ENCODE measurements around the gene HEMK1.

The HEMK1 gene

DNA sequence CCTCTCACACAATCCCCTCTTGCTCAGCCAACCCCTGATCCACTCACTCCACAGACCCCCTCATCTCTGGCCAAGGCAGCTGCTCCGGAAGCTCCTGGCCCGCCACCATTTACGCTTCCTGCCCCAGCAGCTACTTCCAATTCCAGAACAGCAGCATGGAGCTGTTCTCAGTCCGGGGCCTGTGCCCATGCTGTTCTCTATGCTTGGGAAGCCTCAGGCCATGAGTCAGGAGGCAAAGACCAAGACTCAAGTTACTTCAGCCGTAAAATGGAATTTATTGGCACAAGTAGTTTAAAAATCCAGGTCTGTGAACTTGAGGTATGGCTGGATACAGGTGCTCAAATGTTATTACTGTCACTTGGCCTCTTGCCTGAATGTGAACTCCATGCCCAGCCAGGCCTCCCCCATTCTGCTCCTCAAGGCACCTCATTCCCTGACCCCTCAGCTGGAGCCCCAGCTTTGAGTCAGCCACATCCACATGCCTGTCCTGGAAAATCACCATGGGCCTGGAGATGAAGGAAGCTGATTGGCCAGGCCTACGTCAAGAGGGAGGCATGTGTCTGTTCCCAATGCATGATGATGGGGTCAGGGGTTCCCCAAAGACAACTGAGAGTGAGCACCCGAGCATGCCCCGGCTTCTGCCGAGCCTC is 34.5 kb upstream of the HEMK1 start:
- no peaks in the 10 kb centered on the region for H3K36me3 ChIP-seq (ENCODE audit: insufficient read depth)
- H3K27me3 ChIP-seq (ENCODE audit: insufficient read depth, low read depth): peaks cover 61% of the 10 kb centered on the region
- no peak overlapping the region for H2AFZ ChIP-seq (ENCODE audit: low read depth)
- H3K79me2 ChIP-seq (ENCODE audit: insufficient read depth, low read depth): no peaks in the 10 kb centered on the region
- H3K27ac ChIP-seq: no peak overlapping the region
- TF ChIP-seq, protein P1, sequence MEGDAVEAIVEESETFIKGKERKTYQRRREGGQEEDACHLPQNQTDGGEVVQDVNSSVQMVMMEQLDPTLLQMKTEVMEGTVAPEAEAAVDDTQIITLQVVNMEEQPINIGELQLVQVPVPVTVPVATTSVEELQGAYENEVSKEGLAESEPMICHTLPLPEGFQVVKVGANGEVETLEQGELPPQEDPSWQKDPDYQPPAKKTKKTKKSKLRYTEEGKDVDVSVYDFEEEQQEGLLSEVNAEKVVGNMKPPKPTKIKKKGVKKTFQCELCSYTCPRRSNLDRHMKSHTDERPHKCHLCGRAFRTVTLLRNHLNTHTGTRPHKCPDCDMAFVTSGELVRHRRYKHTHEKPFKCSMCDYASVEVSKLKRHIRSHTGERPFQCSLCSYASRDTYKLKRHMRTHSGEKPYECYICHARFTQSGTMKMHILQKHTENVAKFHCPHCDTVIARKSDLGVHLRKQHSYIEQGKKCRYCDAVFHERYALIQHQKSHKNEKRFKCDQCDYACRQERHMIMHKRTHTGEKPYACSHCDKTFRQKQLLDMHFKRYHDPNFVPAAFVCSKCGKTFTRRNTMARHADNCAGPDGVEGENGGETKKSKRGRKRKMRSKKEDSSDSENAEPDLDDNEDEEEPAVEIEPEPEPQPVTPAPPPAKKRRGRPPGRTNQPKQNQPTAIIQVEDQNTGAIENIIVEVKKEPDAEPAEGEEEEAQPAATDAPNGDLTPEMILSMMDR (conservative IDR thresholded peaks at IDR 0.05; ENCODE audit: low read depth, low read length): no peak
- H3K4me2 ChIP-seq: no peak overlapping the region
- no peaks in the 10 kb centered on the region for H4K20me1 ChIP-seq (ENCODE audit: insufficient read depth)
- H3K9ac ChIP-seq: no peak overlapping the region
- H3K4me1 ChIP-seq (ENCODE audit: low read depth, poor library complexity, severe bottlenecking): no peaks in the 10 kb centered on the region
- no peak overlapping the region for H3K4me3 ChIP-seq (IDR thresholded peaks at IDR 0.05; ENCODE audit: insufficient read depth, low read depth, low read length)

DNA sequence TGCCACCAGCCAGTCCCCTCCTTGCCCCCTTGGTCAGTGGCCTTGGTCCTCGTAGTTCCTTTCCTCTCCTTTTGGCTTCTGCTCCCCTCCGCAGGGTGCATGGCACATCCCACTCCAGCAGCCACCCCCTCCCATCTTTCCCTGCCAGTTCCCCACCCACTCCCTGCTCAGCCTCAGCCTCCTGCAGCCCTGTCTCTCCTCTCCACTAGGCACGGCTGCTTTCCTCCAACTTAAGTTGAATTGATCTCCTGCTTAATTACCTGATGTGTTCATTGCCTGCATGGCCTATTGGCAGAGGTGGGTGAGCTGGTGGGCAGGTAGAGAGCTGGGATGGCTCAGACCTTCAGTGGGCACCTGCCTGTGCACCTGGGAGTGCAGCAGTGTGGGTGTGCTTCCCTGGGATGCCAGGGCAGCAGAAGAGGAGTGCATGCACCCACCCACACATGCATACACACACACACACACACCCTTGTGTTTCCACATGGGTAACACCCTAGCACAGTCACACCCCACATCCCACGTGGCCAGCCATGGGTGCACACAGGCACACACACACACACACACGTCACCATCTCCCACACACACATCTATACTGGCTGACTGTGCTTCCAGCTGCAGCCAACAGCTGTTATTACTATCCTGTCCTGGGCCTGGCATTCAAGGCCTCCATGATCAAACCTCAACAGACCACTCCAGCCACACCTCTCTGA is 32.7 kb upstream of the HEMK1 start:
- no peak overlapping the region for H2AFZ ChIP-seq (ENCODE audit: low read depth)
- no peaks in the 10 kb centered on the region for H3K4me1 ChIP-seq (ENCODE audit: low read depth, poor library complexity, severe bottlenecking)
- H3K27ac ChIP-seq: no peak overlapping the region
- no peaks in the 10 kb centered on the region for H4K20me1 ChIP-seq (ENCODE audit: insufficient read depth)
- no peaks in the 10 kb centered on the region for H3K79me2 ChIP-seq (ENCODE audit: insufficient read depth, low read depth)
- TF ChIP-seq, protein P1 (conservative IDR thresholded peaks at IDR 0.05; ENCODE audit: low read depth, low read length): no peak
- H3K27me3 ChIP-seq (ENCODE audit: insufficient read depth, low read depth): peaks cover 53% of the 10 kb centered on the region
- H3K4me2 ChIP-seq: no peak overlapping the region
- no peaks in the 10 kb centered on the region for H3K36me3 ChIP-seq (ENCODE audit: insufficient read depth)
- H3K4me3 ChIP-seq (IDR thresholded peaks at IDR 0.05; ENCODE audit: insufficient read depth, low read depth, low read length): no peak overlapping the region
- H3K9ac ChIP-seq: no peak overlapping the region

DNA sequence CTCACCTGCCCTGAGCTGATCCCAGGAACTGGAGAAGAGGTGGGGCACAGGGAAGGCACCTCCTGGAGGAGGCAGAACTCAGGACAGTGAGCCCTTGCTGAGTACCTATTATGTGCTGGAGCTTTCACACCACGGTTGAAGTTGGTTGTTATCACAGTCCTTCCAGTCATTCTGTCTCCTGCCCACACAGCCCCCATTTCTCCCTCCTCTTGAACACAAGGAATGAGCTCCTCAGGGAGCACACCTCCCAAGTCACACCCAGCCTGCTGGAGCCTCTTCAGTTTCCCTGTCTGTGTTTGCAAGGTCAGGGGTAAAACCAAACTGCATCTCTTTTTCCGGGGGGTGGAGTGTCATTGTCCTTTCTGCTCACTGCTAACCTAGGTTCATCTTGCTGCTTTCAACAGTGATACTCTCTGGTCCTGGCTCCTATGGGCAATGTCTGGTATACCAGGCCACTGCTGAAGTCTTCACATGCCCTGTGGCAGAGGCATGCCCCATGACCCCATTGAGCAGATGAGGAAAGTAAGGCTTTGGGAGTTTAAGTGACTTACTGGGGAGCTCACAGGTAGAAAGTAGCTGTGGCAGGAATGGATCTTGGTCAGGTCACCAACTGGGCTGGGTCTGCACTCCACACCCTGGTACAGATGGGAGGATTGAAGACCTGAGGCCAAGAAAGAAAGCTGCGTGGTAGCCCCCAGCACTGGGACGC is 31.7 kb upstream of the HEMK1 start:
- H2AFZ ChIP-seq (ENCODE audit: low read depth): no peak overlapping the region
- no peaks in the 10 kb centered on the region for H3K79me2 ChIP-seq (ENCODE audit: insufficient read depth, low read depth)
- TF ChIP-seq, protein P1 (conservative IDR thresholded peaks at IDR 0.05; ENCODE audit: low read depth, low read length): no peak
- H3K9ac ChIP-seq: no peak overlapping the region
- no peaks in the 10 kb centered on the region for H3K4me1 ChIP-seq (ENCODE audit: low read depth, poor library complexity, severe bottlenecking)
- no peak overlapping the region for H3K4me2 ChIP-seq
- no peak overlapping the region for H3K27ac ChIP-seq
- no peaks in the 10 kb centered on the region for H4K20me1 ChIP-seq (ENCODE audit: insufficient read depth)
- no peak overlapping the region for H3K4me3 ChIP-seq (IDR thresholded peaks at IDR 0.05; ENCODE audit: insufficient read depth, low read depth, low read length)
- no peaks in the 10 kb centered on the region for H3K36me3 ChIP-seq (ENCODE audit: insufficient read depth)
- H3K27me3 ChIP-seq (ENCODE audit: insufficient read depth, low read depth): peaks cover 44% of the 10 kb centered on the region

DNA sequence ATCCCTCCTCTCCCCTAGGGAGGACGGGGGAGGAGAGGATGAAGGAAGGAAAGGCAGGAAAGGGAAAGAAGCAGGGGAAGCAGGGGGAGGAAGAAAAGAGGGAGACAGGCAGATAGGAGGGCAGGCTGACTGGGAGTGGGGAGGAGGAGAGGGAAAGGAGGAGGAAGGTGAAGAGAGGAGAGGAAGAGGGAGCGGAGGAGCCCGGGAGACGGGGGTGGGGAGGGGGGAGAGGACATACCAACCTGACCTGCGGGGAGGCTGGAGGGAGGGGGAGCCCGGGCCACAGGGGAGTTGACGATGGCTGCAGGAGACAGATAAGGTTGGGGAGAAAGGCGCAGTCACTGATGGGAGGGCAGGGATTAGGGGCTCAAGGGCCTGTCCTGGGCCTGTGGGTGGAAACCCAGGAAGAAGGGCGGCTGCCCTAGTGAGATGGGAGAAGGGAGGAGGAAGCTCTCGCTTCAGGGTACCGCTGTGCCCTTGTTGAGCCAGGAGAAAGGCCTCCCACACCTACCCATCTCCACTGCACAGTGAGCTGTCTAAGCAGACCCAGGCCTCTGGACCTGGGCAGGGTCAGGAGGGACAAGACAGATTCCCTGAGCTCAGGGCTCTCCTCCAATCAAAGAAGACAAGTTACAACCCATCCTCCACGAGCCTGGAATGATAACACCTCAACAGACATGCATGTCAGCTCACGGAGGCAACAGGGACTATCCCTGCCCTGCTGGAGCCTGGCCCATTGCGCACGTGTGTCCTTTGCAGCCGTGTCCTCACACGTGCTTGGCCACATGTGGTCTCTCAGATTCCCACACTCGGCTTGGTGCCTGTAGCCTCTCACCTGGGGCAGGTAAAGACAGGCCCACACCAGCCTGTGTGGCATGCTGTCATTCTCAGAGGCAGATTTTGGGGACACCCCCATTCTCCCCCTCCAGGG is 29.7 kb upstream of the HEMK1 start:
- Histone ChIP-seq H3K27ac (no peak overlapping the region), H3K9ac (no peak overlapping the region), H2AFZ (ENCODE audit: low read depth) (no peak overlapping the region), H3K4me2 (no peak overlapping the region), H3K79me2 (ENCODE audit: insufficient read depth, low read depth) (no peaks in the 10 kb centered on the region), H3K4me1 (ENCODE audit: low read depth, poor library complexity, severe bottlenecking) (no peaks in the 10 kb centered on the region), H3K4me3 (IDR thresholded peaks at IDR 0.05; ENCODE audit: insufficient read depth, low read depth, low read length) (no peak overlapping the region), H3K36me3 (ENCODE audit: insufficient read depth) (no peaks in the 10 kb centered on the region), H4K20me1 (ENCODE audit: insufficient read depth) (no peaks in the 10 kb centered on the region), H3K27me3 (ENCODE audit: insufficient read depth, low read depth) (peaks cover 26% of the 10 kb centered on the region)
- TF ChIP-seq, protein P1 (conservative IDR thresholded peaks at IDR 0.05; ENCODE audit: low read depth, low read length): no peak

All from KMS-11 (cell line).